HepG2 (cell line): ENCODE measurements around the gene LGI4. TPM values are rescaled to one million over a fixed set of nuclear protein-coding genes. Genes with fewer than 3 reads are reported as not detected.
A peak's percentile ranks its signal among the peaks of the same experiment; 100 is the strongest.

Experiments
- BRF2 ChIP-seq: sonication (generic); formaldehyde crosslinking; IDR thresholded peaks from 2 replicates; pipeline ENCODE4 v1.8.1; 2022; ENCODE audit warnings: mild to moderate bottlenecking, missing genetic modification reagents
- CEBPZ ChIP-seq: IDR thresholded peaks from 2 replicates; pipeline ENCODE4 v1.6.1; 2012; ENCODE audit warnings: low read length, improper control_type of control experiment
- FOXP1 ChIP-seq, 2 experiments: fragments of 450-650 bp in 1 of 2; IDR thresholded peaks; 2 replicates each; pipeline ENCODE4 v1.6.1; 2017 to 2018; ENCODE audit warnings: antibody characterized with exemption in 1 of 2
- HNF4G ChIP-seq, 2 experiments: sonication (generic) in 1 of 2; formaldehyde crosslinking in 1 of 2; IDR thresholded peaks; 2 replicates each; pipeline versions ENCODE4 v1.4.0 to v1.6.1; 2011 to 2020; ENCODE audit warnings: borderline replicate concordance in 2 of 2, low read depth in 2 of 2, mild to moderate bottlenecking in 2 of 2, low read length in 1 of 2, missing genetic modification reagents in 1 of 2, moderate library complexity in 1 of 2
- ISX ChIP-seq: sonication (generic); formaldehyde crosslinking; conservative IDR thresholded peaks from 2 replicates; pipeline ENCODE4 v1.5.0; 2020; ENCODE audit warnings: missing genetic modification reagents
- MBD4 ChIP-seq: IDR thresholded peaks from 2 replicates; pipeline ENCODE4 v1.6.1; 2012; ENCODE audit warnings: low read length, inconsistent platforms, borderline replicate concordance
- MLXIP ChIP-seq: sonication (generic); formaldehyde crosslinking; IDR thresholded peaks from 2 replicates; pipeline ENCODE4 v1.9.0; 2021; ENCODE audit warnings: missing genetic modification reagents, borderline replicate concordance
- MZF1 ChIP-seq: sonication (generic); formaldehyde crosslinking; IDR thresholded peaks from 2 replicates; pipeline ENCODE4 v1.8.1; 2023; ENCODE audit warnings: mild to moderate bottlenecking, missing genetic modification reagents, borderline replicate concordance
- NFATC3 ChIP-seq: sonication (generic); formaldehyde crosslinking; IDR thresholded peaks from 2 replicates; pipeline ENCODE4 v1.5.1; 2020; ENCODE audit warnings: mild to moderate bottlenecking, missing genetic modification reagents
- NFE2L1 ChIP-seq: sonication (generic); formaldehyde crosslinking; IDR thresholded peaks from 2 replicates; pipeline ENCODE4 v1.4.0; 2020; ENCODE audit warnings: missing genetic modification reagents, mild to moderate bottlenecking, borderline replicate concordance
- SMARCC2 ChIP-seq: fragments of 450-650 bp; IDR thresholded peaks from 2 replicates; pipeline ENCODE4 v1.6.1; 2017; ENCODE audit warnings: antibody characterized with exemption, mild to moderate bottlenecking
- TCF12 ChIP-seq, 2 experiments: fragments of 450-650 bp in 1 of 2; sonication (generic) in 1 of 2; formaldehyde crosslinking in 1 of 2; IDR thresholded peaks; 2 replicates each; pipeline versions ENCODE4 v1.6.1 to v1.8.0; 2017 to 2022; ENCODE audit warnings: antibody characterized with exemption in 1 of 2, mild to moderate bottlenecking in 1 of 2, missing genetic modification reagents in 1 of 2, moderate library complexity in 1 of 2
- ZBTB2 ChIP-seq: sonication (generic); formaldehyde crosslinking; IDR thresholded peaks from 2 replicates; pipeline ENCODE4 v1.8.0; 2022; ENCODE audit warnings: low read depth, missing genetic modification reagents
- ZFP36L2 ChIP-seq: sonication (generic); formaldehyde crosslinking; IDR thresholded peaks from 2 replicates; pipeline ENCODE4 v1.4.0; 2020; ENCODE audit warnings: missing genetic modification reagents
- ZFP41 ChIP-seq: sonication (generic); formaldehyde crosslinking; IDR thresholded peaks from 2 replicates; pipeline ENCODE4 v1.4.0; 2020; ENCODE audit warnings: mild to moderate bottlenecking, missing genetic modification reagents, borderline replicate concordance
- ZMAT3 ChIP-seq: sonication (generic); formaldehyde crosslinking; conservative IDR thresholded peaks from 2 replicates; pipeline ENCODE4 v1.7.0; 2021; ENCODE audit warnings: missing genetic modification reagents
- ZNF160 ChIP-seq: sonication (generic); formaldehyde crosslinking; IDR thresholded peaks from 2 replicates; pipeline ENCODE4 v1.8.0; 2022; ENCODE audit warnings: mild to moderate bottlenecking, inconsistent platforms, missing genetic modification reagents
- ZNF230 ChIP-seq: sonication (generic); formaldehyde crosslinking; IDR thresholded peaks from 2 replicates; pipeline ENCODE4 v1.4.0; 2020; ENCODE audit warnings: mild to moderate bottlenecking, missing genetic modification reagents
- ZNF644 ChIP-seq: IDR thresholded peaks from 2 replicates; pipeline ENCODE4 v1.6.1; 2016; ENCODE audit warnings: low read depth
- ZNF652 ChIP-seq: IDR thresholded peaks from 2 replicates; pipeline ENCODE4 v1.6.1; 2016; ENCODE audit warnings: low read depth, borderline replicate concordance
- polyA plus RNA-seq, 8 experiments: library from polyadenylated mRNA; depleted of rRNA in 3 of 8; stranded (reverse) in 7 of 8; unstranded in 1 of 8; fragments of >200 nt; fragmentation: Illumina TruSeq in 4 of 8; extraction: Trizol in 4 of 8; gene quantifications; 2 replicates each; pipeline versions ENCODE4 v1.2.1 to v1.2.3, GENCODE V29; 2011 to 2016; ENCODE audit warnings: low read depth in 4 of 8, missing spikeins in 1 of 8, mixed read lengths in 1 of 8; ENCODE audit not compliant: insufficient read depth in 1 of 8
- total RNA-seq, 5 experiments: library from RNA; depleted of rRNA; stranded (reverse); fragments of >200 nt; fragmentation: Illumina TruSeq; extraction: Trizol; gene quantifications; 2 replicates each; pipeline ENCODE4 v1.2.3, GENCODE V29; 2016; ENCODE audit warnings: low read depth in 1 of 5

LGI4 gene
- total and polyA plus RNA-seq, 2 of the 13 experiments (the other 11 are each of a cell fraction or from before 2014, with no cell fraction given): 2.8 TPM; not detected in 1

- no peak for TF ChIP-seq NFATC3 (CRISPR knock-in tag)
- no peak for TF ChIP-seq FOXP1 (IDR thresholded peaks at IDR 0.05)
- TF ChIP-seq FOXP1 (CRISPR knock-in tag; IDR thresholded peaks at IDR 0.05): peak; percentile 47; the same call in 1 of the 2 replicates
- TF ChIP-seq CEBPZ: no peak
- TF ChIP-seq HNF4G (IDR thresholded peaks at IDR 0.05; ENCODE audit: borderline replicate concordance, low read depth, low read length): no peak
- peak; percentile 30; the same call in 1 of the 2 replicates for TF ChIP-seq HNF4G (CRISPR knock-in tag; IDR thresholded peaks at IDR 0.05; ENCODE audit: borderline replicate concordance, low read depth)
- TF ChIP-seq BRF2 (CRISPR knock-in tag): no peak
- no peak for TF ChIP-seq MZF1 (CRISPR knock-in tag)
- no peak for TF ChIP-seq ISX (CRISPR knock-in tag)
- no peak for TF ChIP-seq TCF12 (IDR thresholded peaks at IDR 0.05)
- TF ChIP-seq TCF12 (CRISPR knock-in tag; IDR thresholded peaks at IDR 0.05): 0 out of 2 replicates have a peak, but pooled peaks have one; percentile 28
- TF ChIP-seq MLXIP: no peak
- 0 out of 2 replicates have a peak, but pooled peaks have one; percentile 26 for TF ChIP-seq ZMAT3 (CRISPR knock-in tag)
- no peak for TF ChIP-seq ZBTB2
- TF ChIP-seq MBD4: no peak
- no peak for TF ChIP-seq ZNF160
- peak; percentile 88 for TF ChIP-seq ZNF652 (CRISPR knock-in tag)
- TF ChIP-seq NFE2L1: no peak
- no peak for TF ChIP-seq SMARCC2
- TF ChIP-seq ZFP36L2 (CRISPR knock-in tag): no peak
- no peak for TF ChIP-seq ZNF644 (CRISPR knock-in tag)
- TF ChIP-seq ZNF230: no peak
- TF ChIP-seq ZFP41: no peak
Observed at GRCh38 chr19:35136977-35137702, 2.3 kb upstream of the LGI4 start (continued).
